Motor neuron (in vitro differentiated cells): ENCODE data around the gene CLMN. TPM values are rescaled to one million over a fixed set of nuclear protein-coding genes. Genes with fewer than 3 reads are reported as not detected.

ENCODE experiments used
- ATAC-seq, 8 experiments: fragments of 200-7000 bp; cut with Tn5 transposase; replicated peaks in 6 of 8; 2 replicates each; pipeline ENCODE4 v1.8.0; 2021; ENCODE audit warnings: mild to moderate bottlenecking in 8 of 8, moderate library complexity in 8 of 8
- H3K27ac ChIP-seq, 2 donors: fragments of 250-450 bp; sonication (Bioruptor Pico); 2 replicates each; pipeline ENCODE4 v1.9.0; 2021; ENCODE audit warnings: antibody characterized with exemption in 2 of 2, mild to moderate bottlenecking in 2 of 2, moderate library complexity in 1 of 2
- H3K4me1 ChIP-seq, 2 donors: fragments of 250-450 bp; sonication (Bioruptor Pico); replicated peaks in 1 of 2; 2 replicates each; pipeline ENCODE4 v1.6.1; 2021; ENCODE audit warnings: antibody characterized with exemption in 2 of 2, mild to moderate bottlenecking in 2 of 2, moderate library complexity in 1 of 2
- H3K4me3 ChIP-seq, 5 donors: fragments of 250-450 bp; sonication (Bioruptor Pico); 2 replicates each; pipeline ENCODE4 v1.9.0; 2021; ENCODE audit warnings: antibody characterized with exemption in 5 of 5, mild to moderate bottlenecking in 5 of 5, moderate library complexity in 4 of 5
- WGBS, 10 experiments: fragments of 450-650 bp; shearing (Covaris generic); methylation state at CpG; one replicate each; pipeline ENCODE4 v1.0.0; 2022; 5-methylcytosine and 5-hydroxymethylcytosine counted together
- in situ Hi-C, 9 experiments: fragments of 400-800 bp; cut with MboI; loops; one replicate each; pipeline ENCODE4 v1.15.0; 2021; ENCODE audit warnings: low sequenced_read_pairs in 9 of 9, low pct_unique_long_range_greater_than_20kb in 2 of 9; ENCODE audit not compliant: unreplicated experiment in 9 of 9
- total RNA-seq, 8 experiments: library from RNA; unstranded; fragments of 300-600 nt; gene quantifications; 2 replicates each; pipeline versions ENCODE4 v1.2.3 to v1.2.4, GENCODE V29; 2022

CLMN gene
- total RNA-seq, 8 experiments from 2014 or later = 0.10 to 5.3 (median 2.8) TPM

- WGBS, 10 experiments = 40 to 100% (median 70%) methylated on average over 1 to 2 of the region's 2 CpGs; no CpG with 5 or more reads in 7 of the 10 experiments
- no peak overlapping the region for H3K27ac ChIP-seq
- H3K4me3 ChIP-seq = no peak overlapping the region
- in situ Hi-C loops = no loop called here
- ATAC-seq = peak in 1 of 8 experiments; percentile 62
- H3K4me1 ChIP-seq = peaks cover 0 to 5% of the 10 kb centered on the region in 2 donors
Measured at GRCh38 chr14:95162641-95163040, 157.1 kb downstream of the CLMN start.

GRCh38 chr14:95157327-95158189, 162.2 kb downstream of the CLMN start, which contains the start of gene DICER1:
Gene DICER1 (minus strand): TSS chr14:95157529. CDS start chr14:95133458, 24,071 bp downstream.
- in situ Hi-C loops = no loop called here
- 0 to 3% (median 0%) methylated on average over 1 to 18 of the region's 77 CpGs; no CpG with 5 or more reads in 4 of the 10 experiments for WGBS, 10 experiments
- H3K27ac ChIP-seq = peak within 1 kb of the TSS; percentile 96 to 98
- peaks cover 13 to 27% of the 10 kb centered on the region in 2 donors for H3K4me1 ChIP-seq
- H3K4me3 ChIP-seq = peak within 1 kb of the TSS; percentile 76 to 87 (median 78)
- ATAC-seq = peak; percentile 90 to 92 (median 92)

DNA sequence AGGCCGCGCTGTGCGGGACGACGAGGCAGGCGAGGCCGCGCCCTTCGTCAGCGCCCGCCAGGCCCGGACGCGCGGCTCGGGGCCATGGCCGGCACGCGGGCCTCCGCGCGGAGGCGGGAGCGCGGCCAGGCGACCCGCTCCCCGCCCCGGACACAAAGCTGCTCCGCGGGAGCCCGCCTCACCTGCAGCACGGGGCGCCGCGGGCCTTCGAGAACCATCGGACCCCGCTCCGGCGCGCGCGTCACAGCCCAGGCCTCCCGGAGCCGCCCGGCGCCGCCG, 162.7 kb downstream of the CLMN start:
- no CpG with 5 or more reads among the region's 50 CpGs for WGBS, 10 experiments
- ATAC-seq = peak in 7 of 8 experiments; percentile 41 to 59 (median 54)
- in situ Hi-C loops = no loop called here

GRCh38 chr14:95156161-95157047, 163.3 kb downstream of the CLMN start:
- 0 to 8% (median 3%) methylated on average over 2 to 11 of the region's 48 CpGs for WGBS, 10 experiments
- H3K4me3 ChIP-seq = peak overlapping the region; percentile 76 to 87 (median 78)
- H3K4me1 ChIP-seq = peaks cover 18 to 34% of the 10 kb centered on the region in 2 donors
- in situ Hi-C loops = no loop called here
- H3K27ac ChIP-seq = peak overlapping the region; percentile 96 to 98
- peak; percentile 16 to 37 (median 30) for ATAC-seq

More for the DNA sequence above, 162.7 kb downstream of the CLMN start:
- Histone ChIP-seq H3K27ac (peak overlapping the region; percentile 96 to 98), H3K4me3 (peak overlapping the region; percentile 76 to 87 (median 78)), H3K4me1 (peaks cover 13 to 28% of the 10 kb centered on the region in 2 donors)

DNA sequence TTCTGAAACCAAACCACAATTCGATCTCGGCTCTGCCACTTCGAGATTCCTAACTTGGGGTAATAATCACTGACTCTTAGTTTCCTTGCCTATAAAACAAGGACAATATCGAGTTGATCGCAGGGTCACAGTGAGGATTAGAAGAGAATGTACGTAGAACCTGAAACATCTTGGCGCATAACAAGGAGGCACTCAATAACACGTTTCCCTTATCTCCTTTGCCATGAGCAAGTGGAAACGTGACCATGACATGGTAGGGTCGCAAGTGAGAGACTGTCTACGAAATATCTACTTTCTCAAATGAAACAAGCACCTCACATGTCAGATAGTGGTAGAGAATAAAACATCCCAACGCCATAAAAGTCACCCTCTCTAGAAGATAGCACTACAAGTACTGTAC, 164.7 kb downstream of the CLMN start:
- Histone ChIP-seq H3K4me1 (peaks cover 19 to 34% of the 10 kb centered on the region in 2 donors), H3K27ac (no peak overlapping the region), H3K4me3 (peak overlapping the region in 4 of 5 donors; percentile 76 to 87 (median 78))
- no peak for ATAC-seq
- WGBS, 10 experiments = 86 to 100% (median 92%) methylated on average over 2 to 12 of the region's 12 CpGs
- in situ Hi-C loops = no loop called here

DNA sequence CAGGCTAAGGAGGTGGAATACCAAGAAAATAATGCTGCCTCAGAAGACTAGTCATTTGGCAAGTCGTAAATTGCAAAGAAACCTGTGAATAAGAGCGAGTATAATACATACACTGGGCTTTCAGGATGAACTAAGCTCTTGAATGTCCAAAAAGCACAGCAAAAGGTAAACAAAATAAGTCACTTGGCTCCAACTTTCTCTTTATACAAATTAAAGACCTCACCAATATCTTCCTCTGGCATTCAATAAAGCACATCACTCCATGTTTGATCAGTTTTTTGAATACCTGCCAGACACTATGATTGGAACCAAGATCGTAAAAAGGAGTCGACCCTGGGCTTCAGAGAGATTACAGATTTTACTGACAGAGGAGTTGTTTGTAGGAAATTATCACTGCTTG, 165.8 kb downstream of the CLMN start:
- 30 to 100% (median 90%) methylated on average over 2 to 4 of the region's 4 CpGs for WGBS, 10 experiments
- ATAC-seq = no peak
- Histone ChIP-seq H3K4me1 (peaks cover 19 to 34% of the 10 kb centered on the region in 2 donors), H3K27ac (no peak overlapping the region), H3K4me3 (no peak overlapping the region)
- in situ Hi-C loops = no loop called here

- H3K4me1 ChIP-seq = peaks cover 19 to 29% of the 10 kb centered on the region in 2 donors
- in situ Hi-C loops = no loop called here
- 48 to 94% (median 75%) methylated on average over 4 to 8 of the region's 8 CpGs for WGBS, 10 experiments
- no peak overlapping the region for H3K4me3 ChIP-seq
- no peak overlapping the region for H3K27ac ChIP-seq
- no peak for ATAC-seq
Measured at GRCh38 chr14:95151561-95151960, 168.1 kb downstream of the CLMN start.

GRCh38 chr14:95150910-95151309, 168.8 kb downstream of the CLMN start:
- no peak for ATAC-seq
- peaks cover 19 to 29% of the 10 kb centered on the region in 2 donors for H3K4me1 ChIP-seq

GRCh38 chr14:95149441-95149840, 170.3 kb downstream of the CLMN start:
- no peak for ATAC-seq
- peaks cover 9 to 17% of the 10 kb centered on the region in 2 donors for H3K4me1 ChIP-seq
- WGBS, 10 experiments = 45 to 100% (median 85%) methylated on average over 1 to 3 of the region's 3 CpGs; no CpG with 5 or more reads in 2 of the 10 experiments
- in situ Hi-C loops = loop anchor here in 2 of 9 experiments (25.0 kb wide), 2 partner anchors 263 to 388 kb away; partner anchors contain the start of gene GLRX5 (in 1 of the 2)
- H3K27ac ChIP-seq = no peak overlapping the region
- no peak overlapping the region for H3K4me3 ChIP-seq

More at GRCh38 chr14:95150910-95151309, 168.8 kb downstream of the CLMN start:
- in situ Hi-C loops = no loop called here
- no peak overlapping the region for H3K27ac ChIP-seq
- WGBS, 10 experiments = 29 to 100% (median 96%) methylated on average over 1 to 2 of the region's 2 CpGs; no CpG with 5 or more reads in 1 of the 10 experiments
- no peak overlapping the region for H3K4me3 ChIP-seq

DNA sequence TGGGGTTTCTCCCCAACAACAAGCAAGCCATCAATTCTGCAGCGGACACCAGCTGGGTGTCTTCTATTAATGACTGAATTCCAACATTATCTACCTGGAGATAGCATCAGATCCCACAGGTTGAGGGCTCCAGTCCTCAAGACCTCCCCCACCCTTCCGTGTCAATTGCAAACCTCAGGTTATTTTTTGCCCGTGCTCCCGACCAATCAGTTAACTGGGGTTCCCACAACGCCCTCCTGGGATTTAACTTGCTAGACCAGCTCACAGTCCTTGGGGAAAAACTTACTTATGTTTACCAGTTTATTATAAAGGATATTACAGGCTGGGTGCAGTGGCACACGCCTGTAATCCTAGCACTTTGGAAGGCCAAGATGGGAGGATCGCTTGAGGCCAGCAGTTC, 172.1 kb downstream of the CLMN start:
- WGBS, 10 experiments = 93 to 100% (median 100%) methylated on average over 1 to 5 of the region's 7 CpGs; no CpG with 5 or more reads in 2 of the 10 experiments
- Histone ChIP-seq H3K4me1 (peaks cover 6 to 8% of the 10 kb centered on the region in 2 donors), H3K27ac (no peak overlapping the region), H3K4me3 (no peak overlapping the region)
- no peak for ATAC-seq
- in situ Hi-C loops = loop anchor here in 2 of 9 experiments (25.0 kb wide), 2 partner anchors 265 to 390 kb away; partner anchors contain the start of gene GLRX5 (in 1 of the 2)

DNA sequence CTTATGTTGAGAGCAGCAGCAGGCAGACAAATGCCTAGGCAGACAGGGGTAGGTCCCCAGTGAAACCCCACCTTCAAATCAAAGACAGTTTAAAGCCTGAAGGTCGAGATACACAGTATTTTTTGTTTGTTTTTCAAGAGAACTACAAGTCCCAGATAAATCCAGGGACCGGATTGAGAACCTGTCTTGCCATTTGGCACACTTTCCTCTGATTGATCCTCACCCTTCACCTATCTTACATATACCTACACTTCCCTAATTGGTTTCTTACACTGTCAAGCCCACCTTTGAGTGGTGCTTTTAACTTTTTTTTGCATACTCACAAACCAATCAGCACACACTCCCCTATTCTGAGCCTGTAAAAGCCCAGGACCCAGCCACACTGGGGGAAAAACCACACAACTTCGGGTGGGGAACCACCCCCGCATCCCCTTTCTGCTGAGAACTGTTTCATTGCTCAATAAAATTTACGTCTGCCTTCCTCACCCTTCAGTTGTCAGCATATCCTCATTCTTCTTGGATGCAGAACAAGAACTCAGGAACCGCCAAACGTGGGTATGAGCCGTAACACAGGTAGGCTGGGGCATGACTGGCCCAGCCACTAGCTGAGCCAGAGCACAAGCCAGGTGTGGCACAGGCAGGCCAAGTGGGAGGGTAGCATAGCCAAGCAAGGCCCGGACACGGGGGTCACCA, 173.5 kb downstream of the CLMN start:
- Histone ChIP-seq H3K27ac (no peak overlapping the region), H3K4me3 (no peak overlapping the region), H3K4me1 (no peaks in the 10 kb centered on the region)
- in situ Hi-C loops = loop anchor here in 2 of 9 experiments (25.0 kb wide), 2 partner anchors 266 to 391 kb away; partner anchors contain the start of gene GLRX5 (in 1 of the 2)
- WGBS, 10 experiments = 78 to 100% (median 91%) methylated on average over 2 to 9 of the region's 10 CpGs; no CpG with 5 or more reads in 1 of the 10 experiments
- ATAC-seq = no peak

GRCh38 chr14:95144849-95145248, 174.9 kb downstream of the CLMN start:
- no peak for ATAC-seq
- WGBS, 10 experiments = 83 to 100% (median 100%) methylated on average over 1 to 2 of the region's 2 CpGs
- peaks cover 0 to 7% of the 10 kb centered on the region in 2 donors for H3K4me1 ChIP-seq
- no peak overlapping the region for H3K4me3 ChIP-seq
- in situ Hi-C loops = loop anchor here in 2 of 9 experiments (25.0 kb wide), 2 partner anchors 267 to 392 kb away; partner anchors contain the start of gene GLRX5 (in 1 of the 2)
- no peak overlapping the region for H3K27ac ChIP-seq
